Right lobe of liver (tissue), 6 donors: ENCODE data around the gene EPHX1. TPM values are rescaled to one million over a fixed set of nuclear protein-coding genes. Genes with fewer than 3 reads are reported as not detected.
A peak's percentile ranks its signal among the peaks of the same experiment; 100 is the strongest.

Experiments
- ATAC-seq, 4 donors: fragments of 200-7000 bp; cut with Tn5 transposase; one replicate each; pipeline ENCODE4 v1.9.1; 2020; ENCODE audit warnings: mild to moderate bottlenecking in 4 of 4, moderate library complexity in 4 of 4
- DNase-seq, 3 donors: peaks; one replicate each; pipeline ENCODE4 v3.0.0-alpha.2; 2020
- H3K27ac ChIP-seq, 3 donors: fragments of 200-600 bp; one replicate each; pipeline ENCODE4 v1.8.0; 2022
- H3K27me3 ChIP-seq, 2 donors: fragments of 200-600 bp; one replicate each; pipeline ENCODE4 v1.8.0; 2022
- H3K36me3 ChIP-seq, 4 donors: fragments of 200-600 bp; sonication (generic) in 1 of 4; one replicate each; pipeline versions ENCODE4 v1.5.1 to v1.8.0; 2017 to 2022; ENCODE audit warnings: control low read depth in 1 of 4
- H3K4me1 ChIP-seq, 4 donors: fragments of 200-600 bp; sonication (generic) in 1 of 4; one replicate each; pipeline versions ENCODE4 v1.5.1 to v1.8.0; 2017 to 2022; ENCODE audit warnings: control low read depth in 1 of 4
- H3K4me3 ChIP-seq, 3 donors: fragments of 200-600 bp; one replicate each; pipeline ENCODE4 v1.8.0; 2022
- H3K9me3 ChIP-seq, 4 donors: fragments of 200-600 bp; sonication (generic) in 1 of 4; one replicate each; pipeline versions ENCODE4 v1.5.1 to v1.8.0; 2017 to 2022; ENCODE audit warnings: control low read depth in 1 of 4
- CTCF ChIP-seq, 4 donors: fragments of 200-600 bp in 3 of 4; fragments of 450-650 bp in 1 of 4; IDR thresholded peaks; one replicate each; pipeline versions ENCODE4 v1.5.1 to v1.8.0; 2016 to 2022; ENCODE audit warnings: antibody characterized with exemption in 4 of 4, mild to moderate bottlenecking in 2 of 4
- POLR2A ChIP-seq: fragments of 450-650 bp; IDR thresholded peaks from one replicate; pipeline ENCODE4 v1.6.1; 2017; ENCODE audit warnings: antibody characterized with exemption, mild to moderate bottlenecking
- WGBS: methylation state at CpG from one replicate; pipeline ENCODE4 v1.1.6; 2018; ENCODE audit warnings: low coverage, low lambda C conversion rate; ENCODE audit not compliant: insufficient coverage; ENCODE audit errors: missing lambda C conversion rate; 5-methylcytosine and 5-hydroxymethylcytosine counted together
- intact Hi-C, 2 donors: fragments of 100-400 bp; cut with DNase I; formaldehyde crosslinking; loops; one replicate each; pipeline versions ENCODE4 v1.11.2 to v1.14.1; 2022
- total RNA-seq, 6 experiments: library from RNA; depleted of rRNA in 2 of 6; stranded (reverse); fragments of >200 nt in 2 of 6; fragmentation: NEBNext Ultra II Directional in 3 of 6; extraction: Animal tissue kit (Norgen Biotek cat#: 25700) in 3 of 6; gene quantifications; one replicate each; pipeline versions ENCODE4 v1.1.0 to v1.2.4, GENCODE V29; 2016 to 2023
- donor health status: DM: no; HTN: yes; CAD: no.
- donor health status: DM: no; HTN: no; CAD: no.
- donor health status: DM: no; HTN: no; CAD: no.
- donor health status: DM: no; HTN: yes; CAD: no.
- donor health status: DM: no; HTN: yes; CAD: no.

The EPHX1 gene
- total RNA-seq, 6 experiments from 2014 or later, result 331 to 4,402 (median 1,032) TPM

- TF ChIP-seq POLR2A, result no peak
- no peak for TF ChIP-seq CTCF (IDR thresholded peaks at IDR 0.05)
- ATAC-seq, result peak; percentile 1 to 13 (median 3)
- peaks cover 0 to 57% (median 20%) of the 10 kb centered on the region in 4 donors for H3K4me1 ChIP-seq
- H3K27ac ChIP-seq, result peak overlapping the region; percentile 97 to 98 (median 98)
- 36% methylated on average over 2 of the region's 2 CpGs for WGBS
- DNase-seq, result peak in 1 of 3 donors; percentile 67
- no peaks in the 10 kb centered on the region for H3K27me3 ChIP-seq
- no peaks in the 10 kb centered on the region for H3K9me3 ChIP-seq
- intact Hi-C loops, result no loop called here
- peaks cover 0 to 15% (median 3%) of the 10 kb centered on the region in 4 donors for H3K36me3 ChIP-seq
- H3K4me3 ChIP-seq, result peak overlapping the region; percentile 18 to 98 (median 19)
Observed at GRCh38 chr1:225880222-225880588, 70.3 kb downstream of the EPHX1 start.

GRCh38 chr1:225880636-225881035 is 70.7 kb downstream of the EPHX1 start:
- Histone ChIP-seq H3K9me3 (no peaks in the 10 kb centered on the region), H3K36me3 (peaks cover 0 to 12% (median 3%) of the 10 kb centered on the region in 4 donors), H3K4me3 (peak overlapping the region; percentile 98 to 99 (median 98)), H3K27me3 (no peaks in the 10 kb centered on the region), H3K27ac (peak overlapping the region; percentile 97 to 98 (median 98)), H3K4me1 (peaks cover 0 to 61% (median 22%) of the 10 kb centered on the region in 4 donors)
- peak; percentile 58 to 90 (median 86) for DNase-seq
- TF ChIP-seq POLR2A (peak; percentile 34), CTCF (IDR thresholded peaks at IDR 0.05) (no peak)
- intact Hi-C loops, result no loop called here
- ATAC-seq, result peak; percentile 46 to 68 (median 58)
- WGBS, result 16% methylated on average over 5 of the region's 5 CpGs

GRCh38 chr1:225881081-225881958 is 71.4 kb downstream of the EPHX1 start:
- Histone ChIP-seq H3K4me3 (peak overlapping the region; percentile 98 to 99 (median 98)), H3K4me1 (peaks cover 0 to 68% (median 25%) of the 10 kb centered on the region in 4 donors), H3K36me3 (peaks cover 0 to 9% (median 3%) of the 10 kb centered on the region in 4 donors), H3K27me3 (no peaks in the 10 kb centered on the region), H3K9me3 (no peaks in the 10 kb centered on the region), H3K27ac (peak overlapping the region; percentile 97 to 98 (median 98))
- TF ChIP-seq POLR2A (no peak), CTCF (IDR thresholded peaks at IDR 0.05) (peak in 1 of 4 donors; percentile 5)
- intact Hi-C loops, result no loop called here
- ATAC-seq (peak; percentile 8 to 22 (median 10)), DNase-seq (peak in 2 of 3 donors; percentile 64 to 70)
- 3% methylated on average over 15 of the region's 25 CpGs for WGBS

- H3K9me3 ChIP-seq, result no peaks in the 10 kb centered on the region
- peak within 1 kb of the TSS; percentile 97 to 98 (median 98) for H3K27ac ChIP-seq
- under 1% methylated on average over 33 of the region's 64 CpGs for WGBS
- H3K4me1 ChIP-seq, result peaks cover 0 to 75% (median 29%) of the 10 kb centered on the region in 4 donors
- DNase-seq, result peak; percentile 94 to 95 (median 94)
- peak; percentile 29 to 47 (median 38) for TF ChIP-seq CTCF (IDR thresholded peaks at IDR 0.05)
- TF ChIP-seq POLR2A, result peak; percentile 83
- peak within 1 kb of the TSS; percentile 98 to 99 (median 98) for H3K4me3 ChIP-seq
- H3K27me3 ChIP-seq, result no peaks in the 10 kb centered on the region
- intact Hi-C loops, result no loop called here
- peak; percentile 65 to 76 (median 72) for ATAC-seq
- H3K36me3 ChIP-seq, result peaks cover 0 to 5% (median 1%) of the 10 kb centered on the region in 4 donors
Observed at GRCh38 chr1:225881959-225882693, 72.2 kb downstream of the EPHX1 start, which contains the start of gene TMEM63A. Gene TMEM63A (minus strand): TSS chr1:225882380. CDS start chr1:225877580, 4,800 bp downstream.
